K562 (cell line): ENCODE data around the gene TMEM79. TPM values are rescaled to one million over a fixed set of nuclear protein-coding genes. Genes with fewer than 3 reads are reported as not detected.

Experiments
- ARNT ChIP-seq, 2 experiments: fragments of 450-650 bp; IDR thresholded peaks; 2 replicates each; pipeline ENCODE4 v1.6.1; 2016; ENCODE audit warnings: mild to moderate bottlenecking in 1 of 2
- BMI1 ChIP-seq: fragments of 150-350 bp; IDR thresholded peaks from 2 replicates; pipeline ENCODE4 v1.6.1; 2014; ENCODE audit warnings: low read length
- FOXK1 ChIP-seq: sonication (generic); formaldehyde crosslinking; IDR thresholded peaks from 2 replicates; pipeline ENCODE4 v1.8.0; 2022; ENCODE audit warnings: missing genetic modification reagents, mild to moderate bottlenecking, borderline replicate concordance
- MXI1 ChIP-seq: IDR thresholded peaks from 2 replicates; pipeline ENCODE4 v1.6.1; 2011; ENCODE audit warnings: low read depth, mild to moderate bottlenecking, improper control_type of control experiment, low read length
- MYC ChIP-seq, 2 experiments: fragments of 250-450 bp in 1 of 2; sonication (Bioruptor Pico) in 1 of 2; IDR thresholded peaks; 2 replicates each; pipeline versions ENCODE4 v1.5.1 to v1.6.1; 2012 to 2021; ENCODE audit warnings: low read depth in 2 of 2, borderline replicate concordance in 1 of 2, improper control_type of control experiment in 1 of 2, low read length in 1 of 2, mild to moderate bottlenecking in 1 of 2, moderate library complexity in 1 of 2
- NFRKB ChIP-seq: fragments of 450-650 bp; IDR thresholded peaks from 2 replicates; pipeline ENCODE4 v1.6.1; 2016; ENCODE audit warnings: low read depth
- SAFB ChIP-seq: fragments of 200-400 bp; formaldehyde crosslinking; IDR thresholded peaks from 2 replicates; pipeline ENCODE4 v1.6.1; 2017; ENCODE audit warnings: low read depth, low read length, borderline replicate concordance
- SETDB1 ChIP-seq: IDR thresholded peaks from one replicate; pipeline ENCODE4 v1.6.1; 2012; ENCODE audit warnings: low read length, control low read depth, inconsistent platforms
- ZNF197 ChIP-seq: fragments of 200-800 bp; sonication (Bioruptor generic); IDR thresholded peaks from 2 replicates; pipeline ENCODE4 v1.6.1; 2016; ENCODE audit warnings: low read depth, missing genetic modification characterization, missing compliant biosample characterization
- ZNF586 ChIP-seq: fragments of 450-650 bp; formaldehyde crosslinking; conservative IDR thresholded peaks from 2 replicates; pipeline ENCODE4 v1.4.0; 2020; ENCODE audit warnings: mild to moderate bottlenecking, moderate library complexity
- polyA plus RNA-seq, 8 experiments: library from polyadenylated mRNA; depleted of rRNA in 4 of 8; stranded (reverse) in 5 of 8; unstranded in 3 of 8; fragments of >200 nt; fragmentation: Nextera tagmentation in 2 of 8; fragmentation: Illumina TruSeq in 1 of 8; extraction: Ambion mirVana in 2 of 8; extraction: Trizol in 1 of 8; gene quantifications; 2 replicates each; pipeline versions ENCODE4 v1.2.1 to v1.2.3, GENCODE V29; 2011 to 2014; ENCODE audit warnings: inconsistent platforms in 1 of 8, missing spikeins in 1 of 8
- total RNA-seq, 7 experiments: library from RNA; depleted of rRNA in 6 of 7; stranded (reverse); fragments of >200 nt in 6 of 7; fragmentation: Illumina TruSeq in 2 of 7; extraction: Trizol in 2 of 7; gene quantifications; 2 replicates each; pipeline versions ENCODE4 v1.2.1 to v1.2.3, GENCODE V29; 2011 to 2021; ENCODE audit warnings: low replicate concordance in 1 of 7
- TF ChIP-seq, protein P1 (sequence below): fragments of 250-450 bp; sonication (Bioruptor Pico); IDR thresholded peaks from 2 replicates; pipeline ENCODE4 v1.4.0; 2020; ENCODE audit warnings: mild to moderate bottlenecking, moderate library complexity
- TF ChIP-seq, protein P2 (sequence below): sonication (generic); formaldehyde crosslinking; IDR thresholded peaks from 2 replicates; pipeline ENCODE4 v1.8.1; 2022; ENCODE audit warnings: missing genetic modification reagents
- TF ChIP-seq, protein P3 (sequence below): fragments of 450-650 bp; formaldehyde crosslinking; IDR thresholded peaks from 2 replicates; pipeline ENCODE4 v1.4.0; 2022; ENCODE audit warnings: missing genetic modification characterization
- TF ChIP-seq, protein P4 (sequence below): sonication (generic); formaldehyde crosslinking; IDR thresholded peaks from 2 replicates; pipeline ENCODE4 v1.8.1; 2023; ENCODE audit warnings: mild to moderate bottlenecking, missing genetic modification reagents
- TF ChIP-seq, protein P5 (sequence below), 2 experiments: IDR thresholded peaks; 2 replicates each; pipeline ENCODE4 v1.6.1; 2012; ENCODE audit warnings: improper control_type of control experiment in 2 of 2, low read depth in 2 of 2, low read length in 2 of 2, borderline replicate concordance in 1 of 2

TMEM79 gene
- total and polyA plus RNA-seq, 9 of the 15 experiments (the other 6 are each of a cell fraction or from before 2014, with no cell fraction given): 0.69 to 6.8 (median 4.0) TPM

DNA sequence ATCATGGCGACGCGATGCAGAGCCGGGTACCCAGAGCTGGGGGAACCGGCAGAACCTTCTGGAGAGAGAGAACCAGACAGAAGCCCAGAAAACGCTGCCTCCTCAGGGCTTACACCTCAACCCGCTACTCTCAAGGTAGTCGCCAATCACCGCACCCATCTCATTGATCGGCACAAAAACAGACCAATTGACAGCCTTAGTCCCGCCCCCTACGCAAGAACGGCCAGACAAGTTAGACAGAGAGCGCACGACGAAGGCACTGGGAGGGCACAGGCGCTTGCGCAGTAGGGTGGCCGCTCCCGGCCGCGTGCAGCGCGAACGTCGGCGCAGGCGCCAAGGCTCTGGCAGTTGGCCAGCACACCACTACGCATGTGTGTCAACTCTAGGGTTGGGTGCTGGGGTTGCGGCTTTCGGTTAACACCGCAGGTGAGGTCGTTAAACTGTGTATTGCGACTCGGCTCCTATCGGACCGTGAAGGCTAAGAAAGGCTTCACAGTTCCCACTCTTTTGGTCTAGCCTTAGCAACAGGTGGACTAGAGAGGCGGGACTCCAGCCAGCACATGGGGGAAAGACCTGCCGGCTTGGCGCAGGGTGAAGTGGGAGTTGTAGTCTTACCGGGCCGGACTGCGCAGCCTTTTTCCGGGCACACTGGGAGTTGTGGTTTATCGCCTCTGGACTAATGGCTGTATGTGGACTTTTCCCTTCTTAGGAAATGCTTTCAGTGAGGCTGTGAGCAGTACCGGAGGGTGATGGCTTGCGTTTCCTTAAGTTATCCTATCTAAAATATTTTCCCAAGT lies 54.3 kb downstream of the TMEM79 start, which contains the start of the genes CCT3 and TSACC (continued):
- TF ChIP-seq FOXK1 (CRISPR knock-in tag) (peak; percentile 74; the same call in 1 of the 2 replicates), SETDB1 (no peak), SAFB (no peak), ZNF586 (CRISPR knock-in tag) (no peak), MXI1 (peak; percentile 72; the same call in 1 of the 2 replicates), ARNT (IDR thresholded peaks at IDR 0.05) (0 out of 4 replicates have a peak, but pooled peaks of 1 of the 2 experiments have one; percentile 8), MYC (IDR thresholded peaks at IDR 0.05; ENCODE audit: low read depth, low read length) (peak; percentile 98), MYC (CRISPR knock-in tag; IDR thresholded peaks at IDR 0.05; ENCODE audit: borderline replicate concordance, low read depth) (no peak; the same call in 1 of the 2 replicates), ZNF197 (CRISPR knock-in tag) (0 out of 2 replicates have a peak, but pooled peaks have one; percentile 30), NFRKB (peak; percentile 49; the same call in 1 of the 2 replicates), BMI1 (no peak)
- TF ChIP-seq, protein P1, sequence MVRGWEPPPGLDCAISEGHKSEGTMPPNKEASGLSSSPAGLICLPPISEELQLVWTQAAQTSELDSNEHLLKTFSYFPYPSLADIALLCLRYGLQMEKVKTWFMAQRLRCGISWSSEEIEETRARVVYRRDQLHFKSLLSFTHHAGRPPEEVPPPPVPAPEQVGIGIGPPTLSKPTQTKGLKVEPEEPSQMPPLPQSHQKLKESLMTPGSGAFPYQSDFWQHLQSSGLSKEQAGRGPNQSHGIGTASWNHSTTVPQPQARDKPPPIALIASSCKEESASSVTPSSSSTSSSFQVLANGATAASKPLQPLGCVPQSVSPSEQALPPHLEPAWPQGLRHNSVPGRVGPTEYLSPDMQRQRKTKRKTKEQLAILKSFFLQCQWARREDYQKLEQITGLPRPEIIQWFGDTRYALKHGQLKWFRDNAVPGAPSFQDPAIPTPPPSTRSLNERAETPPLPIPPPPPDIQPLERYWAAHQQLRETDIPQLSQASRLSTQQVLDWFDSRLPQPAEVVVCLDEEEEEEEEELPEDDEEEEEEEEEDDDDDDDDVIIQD (CRISPR knock-in tag): no peak
- TF ChIP-seq, protein P2, sequence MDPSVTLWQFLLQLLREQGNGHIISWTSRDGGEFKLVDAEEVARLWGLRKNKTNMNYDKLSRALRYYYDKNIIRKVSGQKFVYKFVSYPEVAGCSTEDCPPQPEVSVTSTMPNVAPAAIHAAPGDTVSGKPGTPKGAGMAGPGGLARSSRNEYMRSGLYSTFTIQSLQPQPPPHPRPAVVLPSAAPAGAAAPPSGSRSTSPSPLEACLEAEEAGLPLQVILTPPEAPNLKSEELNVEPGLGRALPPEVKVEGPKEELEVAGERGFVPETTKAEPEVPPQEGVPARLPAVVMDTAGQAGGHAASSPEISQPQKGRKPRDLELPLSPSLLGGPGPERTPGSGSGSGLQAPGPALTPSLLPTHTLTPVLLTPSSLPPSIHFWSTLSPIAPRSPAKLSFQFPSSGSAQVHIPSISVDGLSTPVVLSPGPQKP (CRISPR knock-in tag): no peak
- TF ChIP-seq, protein P3, sequence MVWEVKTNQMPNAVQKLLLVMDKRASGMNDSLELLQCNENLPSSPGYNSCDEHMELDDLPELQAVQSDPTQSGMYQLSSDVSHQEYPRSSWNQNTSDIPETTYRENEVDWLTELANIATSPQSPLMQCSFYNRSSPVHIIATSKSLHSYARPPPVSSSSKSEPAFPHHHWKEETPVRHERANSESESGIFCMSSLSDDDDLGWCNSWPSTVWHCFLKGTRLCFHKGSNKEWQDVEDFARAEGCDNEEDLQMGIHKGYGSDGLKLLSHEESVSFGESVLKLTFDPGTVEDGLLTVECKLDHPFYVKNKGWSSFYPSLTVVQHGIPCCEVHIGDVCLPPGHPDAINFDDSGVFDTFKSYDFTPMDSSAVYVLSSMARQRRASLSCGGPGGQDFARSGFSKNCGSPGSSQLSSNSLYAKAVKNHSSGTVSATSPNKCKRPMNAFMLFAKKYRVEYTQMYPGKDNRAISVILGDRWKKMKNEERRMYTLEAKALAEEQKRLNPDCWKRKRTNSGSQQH (CRISPR knock-in tag): no peak
- TF ChIP-seq, protein P4, sequence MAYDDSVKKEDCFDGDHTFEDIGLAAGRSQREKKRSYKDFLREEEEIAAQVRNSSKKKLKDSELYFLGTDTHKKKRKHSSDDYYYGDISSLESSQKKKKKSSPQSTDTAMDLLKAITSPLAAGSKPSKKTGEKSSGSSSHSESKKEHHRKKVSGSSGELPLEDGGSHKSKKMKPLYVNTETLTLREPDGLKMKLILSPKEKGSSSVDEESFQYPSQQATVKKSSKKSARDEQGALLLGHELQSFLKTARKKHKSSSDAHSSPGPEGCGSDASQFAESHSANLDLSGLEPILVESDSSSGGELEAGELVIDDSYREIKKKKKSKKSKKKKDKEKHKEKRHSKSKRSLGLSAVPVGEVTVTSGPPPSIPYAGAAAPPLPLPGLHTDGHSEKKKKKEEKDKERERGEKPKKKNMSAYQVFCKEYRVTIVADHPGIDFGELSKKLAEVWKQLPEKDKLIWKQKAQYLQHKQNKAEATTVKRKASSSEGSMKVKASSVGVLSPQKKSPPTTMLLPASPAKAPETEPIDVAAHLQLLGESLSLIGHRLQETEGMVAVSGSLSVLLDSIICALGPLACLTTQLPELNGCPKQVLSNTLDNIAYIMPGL: 0 out of 2 replicates have a peak, but pooled peaks have one; percentile 69
- TF ChIP-seq, protein P5, sequence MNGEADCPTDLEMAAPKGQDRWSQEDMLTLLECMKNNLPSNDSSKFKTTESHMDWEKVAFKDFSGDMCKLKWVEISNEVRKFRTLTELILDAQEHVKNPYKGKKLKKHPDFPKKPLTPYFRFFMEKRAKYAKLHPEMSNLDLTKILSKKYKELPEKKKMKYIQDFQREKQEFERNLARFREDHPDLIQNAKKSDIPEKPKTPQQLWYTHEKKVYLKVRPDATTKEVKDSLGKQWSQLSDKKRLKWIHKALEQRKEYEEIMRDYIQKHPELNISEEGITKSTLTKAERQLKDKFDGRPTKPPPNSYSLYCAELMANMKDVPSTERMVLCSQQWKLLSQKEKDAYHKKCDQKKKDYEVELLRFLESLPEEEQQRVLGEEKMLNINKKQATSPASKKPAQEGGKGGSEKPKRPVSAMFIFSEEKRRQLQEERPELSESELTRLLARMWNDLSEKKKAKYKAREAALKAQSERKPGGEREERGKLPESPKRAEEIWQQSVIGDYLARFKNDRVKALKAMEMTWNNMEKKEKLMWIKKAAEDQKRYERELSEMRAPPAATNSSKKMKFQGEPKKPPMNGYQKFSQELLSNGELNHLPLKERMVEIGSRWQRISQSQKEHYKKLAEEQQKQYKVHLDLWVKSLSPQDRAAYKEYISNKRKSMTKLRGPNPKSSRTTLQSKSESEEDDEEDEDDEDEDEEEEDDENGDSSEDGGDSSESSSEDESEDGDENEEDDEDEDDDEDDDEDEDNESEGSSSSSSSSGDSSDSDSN (IDR thresholded peaks at IDR 0.05; ENCODE audit: borderline replicate concordance in 1 of 2, low read depth in 2 of 2, low read length in 2 of 2): no peak
